Endothelial cell of umbilical vein (primary cell): ENCODE data around the gene CDKN1C.

Experiments
- JUN ChIP-seq: IDR thresholded peaks from 2 replicates; pipeline ENCODE4 v1.6.1; 2011; ENCODE audit warnings: borderline replicate concordance, low read depth; ENCODE audit not compliant: insufficient read length, insufficient read depth
- MYC ChIP-seq: IDR thresholded peaks from one replicate; pipeline ENCODE4 v1.6.1; 2011; ENCODE audit warnings: mild to moderate bottlenecking, low read depth, low read length
- POLR2AphosphoS5 ChIP-seq: IDR thresholded peaks from 2 replicates; pipeline ENCODE4 v1.6.1; 2012; ENCODE audit warnings: low read depth, mild to moderate bottlenecking, control low read depth, low read length, moderate library complexity; ENCODE audit not compliant: insufficient read depth
- TF ChIP-seq, protein P1 (sequence below), 2 donors: IDR thresholded peaks; 1 replicate in 1 of 2; 2 replicates in 1 of 2; pipeline ENCODE4 v1.5.1; 2011; ENCODE audit warnings: low read length in 2 of 2, mild to moderate bottlenecking in 2 of 2, moderate library complexity in 2 of 2, control low read depth in 1 of 2, inconsistent platforms in 1 of 2, low read depth in 1 of 2; ENCODE audit not compliant: insufficient read depth in 1 of 2; ENCODE audit errors: extremely low read depth in 1 of 2

- TF ChIP-seq POLR2AphosphoS5 (no peak), MYC (no peak), JUN (no peak)
- TF ChIP-seq, protein P1, sequence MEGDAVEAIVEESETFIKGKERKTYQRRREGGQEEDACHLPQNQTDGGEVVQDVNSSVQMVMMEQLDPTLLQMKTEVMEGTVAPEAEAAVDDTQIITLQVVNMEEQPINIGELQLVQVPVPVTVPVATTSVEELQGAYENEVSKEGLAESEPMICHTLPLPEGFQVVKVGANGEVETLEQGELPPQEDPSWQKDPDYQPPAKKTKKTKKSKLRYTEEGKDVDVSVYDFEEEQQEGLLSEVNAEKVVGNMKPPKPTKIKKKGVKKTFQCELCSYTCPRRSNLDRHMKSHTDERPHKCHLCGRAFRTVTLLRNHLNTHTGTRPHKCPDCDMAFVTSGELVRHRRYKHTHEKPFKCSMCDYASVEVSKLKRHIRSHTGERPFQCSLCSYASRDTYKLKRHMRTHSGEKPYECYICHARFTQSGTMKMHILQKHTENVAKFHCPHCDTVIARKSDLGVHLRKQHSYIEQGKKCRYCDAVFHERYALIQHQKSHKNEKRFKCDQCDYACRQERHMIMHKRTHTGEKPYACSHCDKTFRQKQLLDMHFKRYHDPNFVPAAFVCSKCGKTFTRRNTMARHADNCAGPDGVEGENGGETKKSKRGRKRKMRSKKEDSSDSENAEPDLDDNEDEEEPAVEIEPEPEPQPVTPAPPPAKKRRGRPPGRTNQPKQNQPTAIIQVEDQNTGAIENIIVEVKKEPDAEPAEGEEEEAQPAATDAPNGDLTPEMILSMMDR (IDR thresholded peaks at IDR 0.05; ENCODE audit: extremely low read depth in 1 of 2, insufficient read depth in 1 of 2, low read depth in 1 of 2, low read length in 2 of 2), result no peak
Observed at GRCh38 chr11:2910401-2910955, 24.9 kb upstream of the CDKN1C start.
